ENCODE results near the gene GPX1. TPM values are rescaled to one million over a fixed set of nuclear protein-coding genes. Genes with fewer than 3 reads are reported as not detected.
A peak's percentile ranks its signal among the peaks of the same experiment; 100 is the strongest.

GPX1 gene
- polyA plus RNA-seq, 3 donors, result 1,287 to 2,105 (median 1,394) TPM

- Histone ChIP-seq H3K4me1 (ENCODE audit: control insufficient read depth in 1 of 2, insufficient read depth in 2 of 2, low read length in 2 of 2) (peaks cover 13 to 19% of the 10 kb centered on the region in 2 donors), H3K27ac (ENCODE audit: low read depth in 1 of 2, low read length in 2 of 2) (peak overlapping the region in 1 of 2 donors; percentile 54), H4K20me1 (ENCODE audit: insufficient read depth, low read length) (peaks cover 90% of the 10 kb centered on the region), H3K9me3 (replicated peaks in 1 of 2; ENCODE audit: control insufficient read depth in 1 of 2, insufficient read depth in 1 of 2, low read length in 2 of 2) (no peaks in the 10 kb centered on the region), H3K4me2 (replicated peaks; ENCODE audit: extremely low read depth, low read length, poor library complexity, severe bottlenecking) (no peak overlapping the region), H3K36me3 (replicated peaks in 1 of 2; ENCODE audit: control insufficient read depth in 1 of 2, insufficient read depth in 2 of 2, low read length in 2 of 2) (peaks cover 65 to 87% of the 10 kb centered on the region in 2 donors), H2AFZ (ENCODE audit: insufficient read depth, low read depth, low read length, poor library complexity, severe bottlenecking) (no peak overlapping the region), H3K9ac (ENCODE audit: insufficient read depth, low read length, poor library complexity, severe bottlenecking) (no peak overlapping the region), H3K27me3 (ENCODE audit: control insufficient read depth in 2 of 2, insufficient read depth in 2 of 2, low read length in 2 of 2) (no peaks in the 10 kb centered on the region), H3K4me3 (replicated peaks in 1 of 3; ENCODE audit: low read depth in 2 of 3, low read length in 3 of 3) (no peak overlapping the region), H3K79me2 (ENCODE audit: insufficient read depth, low read length) (peaks cover 86% of the 10 kb centered on the region)
- Mint-ChIP-seq H3K4me1 (peaks cover 18% of the 10 kb centered on the region), H3K36me3 (peaks cover 71 to 91% of the 10 kb centered on the region in 2 donors), H3K27me3 (ENCODE audit: low read depth in 3 of 3) (peaks cover 0 to 2% (median 0%) of the 10 kb centered on the region in 3 donors), H3K4me3 (no peak overlapping the region), H3K27ac (peak overlapping the region in 6 of 7 donors; percentile 46 to 78 (median 66)), H3K9me3 (peaks cover 0 to 2% (median 0%) of the 10 kb centered on the region in 7 donors)
- WGBS (ENCODE audit: insufficient coverage), result no CpG with 5 or more reads among the region's 3 CpGs
- DNase-seq, result no peak
- no peak for TF ChIP-seq CTCF (IDR thresholded peaks at IDR 0.05)
- intact Hi-C loops (cut with micrococcal nuclease), result no loop called here
These were observed 4.4 kb upstream of the GPX1 start for GRCh38 chr3:49362561-49362960.

DNA sequence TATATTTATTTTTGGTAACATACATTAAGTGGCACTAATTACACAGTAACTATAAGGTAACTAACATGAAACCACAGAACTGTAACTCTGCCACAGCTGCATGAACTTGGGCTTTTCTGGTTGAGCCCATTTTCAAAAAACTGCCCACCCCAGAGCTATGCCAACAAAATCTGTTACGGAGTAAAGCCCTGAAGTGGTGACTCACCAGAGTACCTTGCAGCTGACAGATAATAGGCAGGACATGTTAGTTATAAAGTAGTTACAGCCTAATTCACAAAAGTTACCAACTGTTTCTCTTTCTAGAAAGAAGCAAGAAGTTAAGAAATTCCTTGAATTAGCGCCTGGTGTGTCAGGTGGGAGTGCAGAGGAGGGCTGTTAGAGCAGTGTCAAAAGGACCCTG, 1.5 kb upstream of the GPX1 start:
- Histone ChIP-seq H3K4me3 (replicated peaks in 1 of 3; ENCODE audit: low read depth in 2 of 3, low read length in 3 of 3) (no peak overlapping the region), H4K20me1 (ENCODE audit: insufficient read depth, low read length) (peaks cover 81% of the 10 kb centered on the region), H3K27ac (ENCODE audit: low read depth in 1 of 2, low read length in 2 of 2) (peak overlapping the region in 1 of 2 donors; percentile 94), H3K79me2 (ENCODE audit: insufficient read depth, low read length) (peaks cover 86% of the 10 kb centered on the region), H2AFZ (ENCODE audit: insufficient read depth, low read depth, low read length, poor library complexity, severe bottlenecking) (no peak overlapping the region), H3K36me3 (replicated peaks in 1 of 2; ENCODE audit: control insufficient read depth in 1 of 2, insufficient read depth in 2 of 2, low read length in 2 of 2) (peaks cover 55 to 75% of the 10 kb centered on the region in 2 donors), H3K4me1 (ENCODE audit: control insufficient read depth in 1 of 2, insufficient read depth in 2 of 2, low read length in 2 of 2) (peaks cover 33 to 45% of the 10 kb centered on the region in 2 donors), H3K9me3 (replicated peaks in 1 of 2; ENCODE audit: control insufficient read depth in 1 of 2, insufficient read depth in 1 of 2, low read length in 2 of 2) (no peaks in the 10 kb centered on the region), H3K4me2 (replicated peaks; ENCODE audit: extremely low read depth, low read length, poor library complexity, severe bottlenecking) (no peak overlapping the region), H3K27me3 (ENCODE audit: control insufficient read depth in 2 of 2, insufficient read depth in 2 of 2, low read length in 2 of 2) (no peaks in the 10 kb centered on the region), H3K9ac (ENCODE audit: insufficient read depth, low read length, poor library complexity, severe bottlenecking) (no peak overlapping the region)
- intact Hi-C loops (cut with micrococcal nuclease), result loop anchor here in 1 of 2 donors (2.0 to 5.0 kb wide), 2 partner anchors 19 to 53 kb away; partner anchors contain the start of genes RHOA, TCTA and USP4
- peaks cover 66 to 90% of the 10 kb centered on the region in 2 donors for H3K36me3 Mint-ChIP-seq
- peaks cover 0 to 2% (median 2%) of the 10 kb centered on the region in 3 donors for H3K27me3 Mint-ChIP-seq (ENCODE audit: low read depth in 3 of 3)
- DNase-seq, result no peak
- H3K4me3 Mint-ChIP-seq, result no peak overlapping the region
- peaks cover 36% of the 10 kb centered on the region for H3K4me1 Mint-ChIP-seq
- no peak for TF ChIP-seq CTCF (IDR thresholded peaks at IDR 0.05)
- H3K27ac Mint-ChIP-seq, result peak overlapping the region; percentile 54 to 97 (median 79)
- peaks cover 0 to 4% (median 0%) of the 10 kb centered on the region in 7 donors for H3K9me3 Mint-ChIP-seq
- WGBS (ENCODE audit: insufficient coverage), result 100% methylated on average over 1 of the region's 2 CpGs

Measured in CD14-positive monocyte (primary cell).